Hepatocyte (in vitro differentiated cells): ENCODE data around the gene TTC28.

ENCODE experiments used
- EZH2 ChIP-seq: fragments of 200-600 bp; sonication (generic); IDR thresholded peaks from 2 replicates; pipeline ENCODE4 v1.6.1; 2016; ENCODE audit warnings: antibody characterized with exemption, mild to moderate bottlenecking, borderline replicate concordance
- EZH2phosphoT487 ChIP-seq: fragments of 200-600 bp; sonication (generic); IDR thresholded peaks from one replicate; pipeline ENCODE4 v1.6.1; 2018; ENCODE audit warnings: antibody characterized with exemption, mild to moderate bottlenecking, low read depth, moderate library complexity; ENCODE audit not compliant: unreplicated experiment, severe bottlenecking
- TF ChIP-seq, protein P1 (sequence below): fragments of 200-600 bp; sonication (generic); IDR thresholded peaks from 2 replicates; pipeline ENCODE4 v1.5.1; 2016; ENCODE audit warnings: antibody characterized with exemption, mild to moderate bottlenecking; ENCODE audit not compliant: poor library complexity

DNA sequence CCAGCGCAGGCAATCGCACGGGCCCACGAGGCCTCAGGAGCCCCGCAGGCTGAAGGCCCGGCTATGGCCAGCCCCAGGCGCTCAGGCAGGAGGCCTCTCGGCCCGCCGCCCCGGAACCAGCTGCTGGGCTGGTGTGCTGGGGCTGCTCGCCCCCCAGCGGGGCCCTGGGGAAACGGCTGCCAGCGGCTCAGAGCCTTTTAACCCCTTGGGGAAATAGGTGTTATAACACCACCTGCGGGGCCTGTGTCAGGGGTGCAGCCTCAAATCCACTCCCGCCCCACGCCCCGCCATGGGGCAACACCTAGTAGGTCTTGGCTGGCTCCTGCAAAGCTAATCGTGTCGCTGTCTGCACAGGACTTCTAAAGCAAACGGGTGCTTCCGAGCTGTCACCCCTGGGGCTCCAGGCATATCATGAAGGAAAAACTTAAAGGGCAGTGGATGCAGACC is 237.4 kb downstream of the TTC28 start:
- TF ChIP-seq, protein P1, sequence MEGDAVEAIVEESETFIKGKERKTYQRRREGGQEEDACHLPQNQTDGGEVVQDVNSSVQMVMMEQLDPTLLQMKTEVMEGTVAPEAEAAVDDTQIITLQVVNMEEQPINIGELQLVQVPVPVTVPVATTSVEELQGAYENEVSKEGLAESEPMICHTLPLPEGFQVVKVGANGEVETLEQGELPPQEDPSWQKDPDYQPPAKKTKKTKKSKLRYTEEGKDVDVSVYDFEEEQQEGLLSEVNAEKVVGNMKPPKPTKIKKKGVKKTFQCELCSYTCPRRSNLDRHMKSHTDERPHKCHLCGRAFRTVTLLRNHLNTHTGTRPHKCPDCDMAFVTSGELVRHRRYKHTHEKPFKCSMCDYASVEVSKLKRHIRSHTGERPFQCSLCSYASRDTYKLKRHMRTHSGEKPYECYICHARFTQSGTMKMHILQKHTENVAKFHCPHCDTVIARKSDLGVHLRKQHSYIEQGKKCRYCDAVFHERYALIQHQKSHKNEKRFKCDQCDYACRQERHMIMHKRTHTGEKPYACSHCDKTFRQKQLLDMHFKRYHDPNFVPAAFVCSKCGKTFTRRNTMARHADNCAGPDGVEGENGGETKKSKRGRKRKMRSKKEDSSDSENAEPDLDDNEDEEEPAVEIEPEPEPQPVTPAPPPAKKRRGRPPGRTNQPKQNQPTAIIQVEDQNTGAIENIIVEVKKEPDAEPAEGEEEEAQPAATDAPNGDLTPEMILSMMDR, result peak; percentile 79
- TF ChIP-seq EZH2 (no peak), EZH2phosphoT487 (no peak)
